Stimulated activated CD8-positive, alpha-beta memory T cell treated with anti-CD3 and anti-CD28 coated beads, Interleukin-7, amount 100 ng/mL, for 48 hours (primary cell): ENCODE results near the gene ETS1.

Experiments used
- DNase-seq, 2 donors: peaks; one replicate each; pipeline ENCODE4 v3.0.0-alpha.2; 2020; ENCODE audit warnings: low read depth in 1 of 2; ENCODE audit errors: extremely low read depth in 1 of 2

Gene ETS1

DNA sequence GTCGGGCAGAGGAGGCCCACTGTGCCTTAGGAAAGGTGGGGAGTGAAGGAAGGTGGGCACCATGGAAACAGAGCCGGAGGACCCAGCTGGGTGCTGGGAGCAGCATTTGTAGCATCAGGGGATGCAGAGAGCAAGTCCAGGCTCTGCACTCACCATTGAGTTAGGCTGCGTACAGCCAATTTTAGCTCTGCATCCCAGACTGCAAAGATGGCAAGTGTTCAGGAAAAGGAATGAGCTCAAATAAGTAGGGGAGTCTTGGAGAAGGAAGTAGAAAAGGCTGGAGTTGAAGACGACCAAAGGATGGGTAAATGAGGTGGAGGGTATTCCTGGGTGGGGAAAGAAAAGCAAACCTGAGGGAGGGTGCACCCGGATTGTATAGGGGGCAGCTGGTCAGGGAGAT lies 31.6 kb upstream of the ETS1 start:
- DNase-seq, result no peak

DNA sequence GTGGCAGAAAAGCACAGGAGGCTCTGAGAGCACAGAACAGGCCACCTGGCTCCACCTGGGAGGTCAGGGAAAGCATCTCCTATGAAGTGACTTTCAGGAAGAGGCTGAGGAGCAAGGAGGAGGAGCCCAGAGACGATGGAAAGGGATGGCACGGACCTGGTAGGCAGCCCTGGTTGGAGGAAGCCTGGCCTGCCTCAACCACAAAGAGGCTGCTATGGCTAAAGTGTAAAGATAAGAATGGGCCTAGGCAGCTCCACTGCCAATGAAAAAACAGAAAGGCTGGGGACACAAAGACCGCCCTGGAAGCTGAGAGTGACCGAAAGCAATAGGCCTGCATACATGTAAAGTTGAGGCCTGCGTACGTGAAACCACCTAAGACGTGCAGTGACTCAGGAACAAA lies 31.2 kb upstream of the ETS1 start:
- no peak for DNase-seq

DNA sequence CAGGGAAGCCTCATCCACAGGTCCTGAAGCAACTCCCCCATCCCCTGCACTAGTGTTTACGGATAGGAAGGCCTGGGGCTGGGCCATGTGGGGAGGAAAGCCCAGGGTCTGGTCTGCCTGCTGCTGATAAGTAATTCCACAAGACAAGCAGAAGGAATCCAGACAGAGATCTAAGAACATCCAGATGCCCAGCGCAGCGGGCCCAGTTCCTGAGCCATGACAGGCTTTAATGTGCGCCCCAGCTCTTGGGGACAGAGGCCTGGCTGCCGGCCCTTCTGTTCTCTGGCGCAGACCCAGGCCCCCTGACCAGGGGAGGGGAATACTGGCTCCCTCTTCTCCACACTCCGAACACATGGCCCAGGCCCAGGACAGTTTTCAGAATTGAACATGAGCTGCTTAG lies 28.8 kb upstream of the ETS1 start:
- DNase-seq, result no peak

DNA sequence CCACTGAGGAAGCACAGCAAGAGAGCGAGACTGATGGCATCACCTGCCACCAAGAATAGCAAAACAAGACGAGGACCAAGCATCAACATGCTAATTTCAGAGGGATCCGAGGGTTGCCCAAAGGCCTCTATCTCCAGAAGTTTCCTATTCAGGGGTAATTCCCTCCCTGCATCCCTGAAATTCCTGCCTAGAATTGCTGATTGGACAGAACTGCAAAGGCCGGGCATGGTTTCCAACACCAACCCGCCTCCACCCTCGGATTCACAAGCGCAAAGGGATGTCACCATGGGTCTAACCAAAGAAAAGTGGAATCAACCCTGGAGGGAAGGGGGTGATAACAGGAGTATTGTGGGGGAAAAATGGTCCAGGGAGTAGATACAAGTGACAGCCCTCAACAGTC lies 28.3 kb upstream of the ETS1 start:
- no peak for DNase-seq

DNA sequence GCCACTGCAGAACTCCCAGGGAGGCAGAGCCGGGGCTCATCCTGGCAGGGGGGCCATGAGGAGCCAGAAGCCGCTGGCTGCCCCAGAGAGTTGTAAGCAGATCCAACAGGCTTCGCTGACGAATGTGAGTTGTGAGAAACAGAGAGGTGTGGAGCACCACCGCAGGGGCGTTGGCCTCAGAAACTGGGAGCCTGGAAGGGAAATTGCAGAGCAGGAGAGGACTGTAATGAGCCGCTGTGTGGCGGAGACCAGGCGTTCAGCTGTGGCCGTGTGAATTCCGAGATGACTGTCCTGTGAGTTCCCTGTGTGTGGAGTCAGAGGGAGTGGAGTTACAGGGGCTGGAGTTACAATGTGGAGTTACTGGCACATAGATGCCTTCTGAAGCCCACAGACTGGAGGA lies 27.7 kb upstream of the ETS1 start:
- no peak for DNase-seq

DNA sequence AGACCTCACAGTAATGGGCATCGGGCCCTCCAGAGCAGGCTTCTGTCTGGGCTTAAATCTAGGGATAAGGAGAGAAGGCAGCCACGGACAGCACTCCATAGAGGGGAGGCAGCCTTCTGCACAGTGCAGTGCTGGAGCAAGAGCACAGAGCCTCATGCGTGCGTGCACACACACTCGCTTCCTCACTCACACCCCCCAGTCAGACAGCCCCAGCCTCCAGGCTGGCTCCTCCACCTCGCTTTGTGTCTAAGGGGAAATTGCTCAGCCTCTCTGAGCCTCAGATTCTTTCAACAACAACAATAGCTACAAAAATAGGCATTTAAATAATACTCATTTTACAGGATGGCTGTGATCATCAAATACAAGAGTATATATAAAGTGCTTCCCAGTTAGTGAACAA lies 26.7 kb upstream of the ETS1 start:
- DNase-seq, result no peak

DNA sequence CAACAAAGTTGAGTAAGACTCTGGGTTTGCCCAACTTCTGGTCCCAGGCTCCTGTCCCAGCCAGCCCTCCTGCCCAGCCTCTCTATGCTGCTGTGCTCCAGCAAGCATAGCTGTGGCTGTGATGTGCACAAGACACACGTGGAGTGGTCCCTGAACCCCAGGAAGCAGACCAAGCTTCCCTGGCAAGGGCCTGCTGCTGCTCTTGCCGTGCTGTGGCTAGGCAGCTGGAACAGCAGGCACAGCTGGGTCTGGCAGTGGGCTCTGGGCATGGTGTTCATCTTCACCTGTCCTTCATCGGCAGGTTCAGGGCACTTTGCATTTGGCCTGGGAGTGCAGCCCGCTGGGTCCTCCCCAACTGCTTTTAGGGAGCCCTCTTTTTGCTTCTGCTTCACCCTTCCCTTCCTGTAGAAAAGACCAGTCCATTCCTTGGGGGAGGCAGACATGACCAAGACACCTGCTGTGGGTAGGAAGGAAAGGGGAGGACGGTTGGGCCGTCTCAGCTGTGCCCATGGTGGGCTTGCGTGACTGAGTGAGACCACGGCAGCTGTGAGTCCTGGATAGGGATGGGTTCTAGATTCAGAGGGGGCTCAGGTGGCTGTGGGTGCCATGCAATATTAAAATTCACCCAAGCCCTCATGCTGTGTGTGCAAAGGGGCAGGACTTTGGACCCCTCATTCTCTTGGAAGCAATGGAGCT lies 26.1 kb upstream of the ETS1 start:
- no peak for DNase-seq

DNA sequence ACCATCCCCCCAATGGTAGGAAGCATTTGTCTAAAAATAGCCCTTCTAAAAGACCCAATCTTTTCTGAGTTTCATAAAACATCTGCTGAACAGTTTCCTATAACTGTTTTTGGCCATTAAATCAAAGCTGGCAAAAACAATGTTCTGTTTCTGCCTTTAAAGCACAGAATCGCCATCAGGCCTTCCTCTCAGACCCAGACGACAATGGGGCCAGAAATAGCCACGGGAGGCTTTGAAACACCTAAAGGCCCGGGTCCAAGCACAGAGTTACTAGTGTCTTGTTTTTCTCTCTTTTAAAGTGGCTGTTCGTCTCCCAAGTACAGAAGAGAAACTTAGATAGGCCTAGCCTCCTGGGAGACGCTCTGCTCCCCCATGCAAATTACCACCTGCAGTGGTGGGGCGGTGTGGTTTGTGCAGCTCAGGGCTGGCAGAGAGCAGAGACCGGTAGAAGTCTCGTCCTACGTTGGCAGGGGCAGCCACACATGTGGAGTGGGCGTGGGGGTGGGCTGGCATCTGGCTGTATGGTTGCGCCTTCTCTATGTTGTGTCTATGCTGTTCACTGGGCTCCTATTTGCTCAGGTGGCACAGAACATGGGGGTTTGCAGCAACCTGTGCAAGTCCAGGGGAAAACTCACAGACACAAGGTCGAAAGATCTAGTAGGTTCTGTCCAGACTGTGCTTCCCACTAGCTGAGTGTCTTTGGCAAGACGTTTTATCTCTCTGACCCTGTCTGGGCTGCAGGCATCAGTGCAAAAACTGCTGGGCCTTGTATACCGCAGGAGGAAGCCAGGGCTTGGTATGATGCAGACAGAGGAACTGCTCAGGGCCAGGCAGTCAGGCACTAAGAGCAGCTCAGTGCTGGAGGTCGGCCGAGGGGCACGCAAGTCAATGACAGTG lies 23.6 kb upstream of the ETS1 start:
- no peak for DNase-seq

DNA sequence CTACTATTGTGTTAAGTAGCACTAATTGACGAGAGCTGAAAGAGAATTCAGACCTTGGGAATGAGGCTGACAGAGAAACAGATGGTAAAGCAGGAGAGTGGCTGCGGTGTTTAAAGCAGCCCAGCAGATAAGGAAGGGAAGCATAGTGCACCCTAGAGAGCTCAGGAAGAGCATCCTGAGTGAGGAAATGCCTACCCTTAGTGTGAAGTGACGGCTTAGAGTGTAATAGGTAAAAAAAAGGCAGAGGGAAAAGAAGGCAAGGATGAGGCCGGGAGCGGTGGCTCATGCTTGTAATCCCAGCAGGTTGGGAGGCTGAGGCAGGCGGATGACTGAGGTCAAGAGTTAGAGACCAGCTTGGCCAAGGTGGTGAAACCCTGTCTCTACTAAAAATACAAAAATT lies 22.4 kb upstream of the ETS1 start:
- DNase-seq, result no peak

DNA sequence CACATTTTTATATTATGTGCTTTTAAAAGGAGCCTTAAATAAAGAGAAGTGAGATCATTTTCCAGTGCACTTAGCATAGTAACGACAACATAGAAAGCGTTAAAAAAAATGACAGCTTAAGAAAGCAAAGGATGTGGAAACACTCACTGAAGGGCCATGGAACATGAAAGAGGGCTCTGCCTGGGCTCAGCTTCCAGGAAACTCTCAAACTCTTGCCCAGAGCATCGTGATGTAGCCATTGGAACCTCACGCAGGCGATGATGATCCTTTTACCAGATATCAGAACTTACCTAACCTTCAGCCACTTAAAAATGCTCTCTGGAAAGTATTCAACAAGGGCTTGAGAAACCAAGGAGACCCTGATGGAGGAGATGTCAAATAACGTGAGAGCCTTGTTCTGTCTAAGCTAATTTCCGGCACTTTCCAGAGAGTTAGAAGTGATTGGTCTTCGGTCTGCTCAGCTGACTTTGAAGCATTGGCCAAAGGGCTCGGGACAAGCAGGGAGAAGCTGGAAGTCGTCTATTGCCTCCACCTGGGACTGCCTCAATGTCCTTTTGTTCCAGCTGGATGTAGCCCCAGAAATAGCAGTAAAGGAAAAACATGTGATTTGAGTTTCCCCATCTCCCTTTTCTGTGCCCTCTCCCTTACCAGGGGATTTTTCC lies 21.5 kb upstream of the ETS1 start:
- DNase-seq, result no peak

DNA sequence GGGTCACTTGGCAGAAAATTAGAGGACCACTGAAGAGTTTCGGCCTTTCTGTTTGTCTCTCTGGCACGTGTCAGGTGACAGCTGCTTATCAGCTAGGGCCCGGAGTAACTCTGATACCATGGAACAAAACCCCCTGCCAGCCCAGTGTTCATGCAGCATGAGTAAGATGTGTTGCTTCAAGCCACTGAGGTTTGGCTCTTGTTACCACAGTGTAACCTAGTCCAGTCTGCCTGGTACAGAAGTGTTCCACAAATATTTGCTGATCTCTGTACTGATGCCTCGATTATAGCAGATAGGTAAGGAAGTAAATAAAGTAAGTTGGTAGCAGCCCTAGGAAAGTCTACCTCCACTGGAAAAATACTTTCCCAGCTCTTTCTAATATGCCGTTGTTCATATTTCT lies 20.5 kb upstream of the ETS1 start:
- DNase-seq, result no peak

DNA sequence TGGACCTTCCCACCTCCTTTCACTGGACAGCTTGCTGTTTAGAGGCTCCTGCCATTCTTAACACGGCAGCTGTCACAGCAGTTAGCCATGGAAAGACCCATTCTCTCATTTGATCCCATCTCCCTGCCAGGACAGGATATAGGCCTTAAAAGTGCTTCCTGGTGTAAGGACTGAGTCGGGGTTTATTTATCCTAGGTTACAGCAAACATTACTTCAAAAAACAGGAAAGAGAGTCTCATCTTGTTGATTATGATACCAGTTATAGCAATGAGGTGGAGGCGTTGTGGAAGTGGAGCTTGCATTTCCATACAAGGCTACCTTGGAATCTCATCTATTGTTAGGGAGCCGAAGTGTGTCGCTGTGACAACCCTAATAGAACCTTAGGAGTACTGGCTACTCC lies 17.4 kb upstream of the ETS1 start:
- no peak for DNase-seq

DNA sequence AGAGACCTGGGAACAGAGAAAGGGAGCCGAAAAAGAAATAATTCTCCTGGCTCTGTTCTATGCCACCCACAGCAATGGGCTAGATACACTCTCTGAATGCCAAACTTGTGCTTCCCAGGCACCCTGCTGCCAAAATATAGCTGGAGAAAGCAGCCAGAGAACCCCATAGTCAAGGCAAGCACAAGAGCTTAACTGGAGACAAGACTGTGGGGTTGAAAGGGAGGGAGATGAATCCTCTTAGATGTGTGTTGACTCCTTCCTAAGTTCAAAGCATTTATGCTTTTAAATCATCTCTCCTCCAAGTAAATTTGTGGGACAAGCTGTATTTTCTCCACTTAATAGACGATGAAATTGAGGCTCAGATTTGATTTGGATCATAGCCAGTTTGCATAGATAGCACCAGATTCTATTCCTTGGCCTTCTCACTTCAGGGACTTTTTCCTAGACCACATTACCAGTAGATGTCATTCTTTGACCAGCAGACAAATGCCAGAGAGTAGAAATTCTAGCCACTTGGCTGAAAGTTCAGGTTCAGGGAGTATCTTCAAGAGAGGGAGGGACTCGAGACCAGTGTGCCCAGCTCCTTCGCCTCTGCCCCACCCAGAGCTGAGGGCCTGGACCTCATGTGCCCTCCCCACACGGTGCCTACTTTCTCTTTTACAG lies 16.5 kb upstream of the ETS1 start:
- no peak for DNase-seq

DNA sequence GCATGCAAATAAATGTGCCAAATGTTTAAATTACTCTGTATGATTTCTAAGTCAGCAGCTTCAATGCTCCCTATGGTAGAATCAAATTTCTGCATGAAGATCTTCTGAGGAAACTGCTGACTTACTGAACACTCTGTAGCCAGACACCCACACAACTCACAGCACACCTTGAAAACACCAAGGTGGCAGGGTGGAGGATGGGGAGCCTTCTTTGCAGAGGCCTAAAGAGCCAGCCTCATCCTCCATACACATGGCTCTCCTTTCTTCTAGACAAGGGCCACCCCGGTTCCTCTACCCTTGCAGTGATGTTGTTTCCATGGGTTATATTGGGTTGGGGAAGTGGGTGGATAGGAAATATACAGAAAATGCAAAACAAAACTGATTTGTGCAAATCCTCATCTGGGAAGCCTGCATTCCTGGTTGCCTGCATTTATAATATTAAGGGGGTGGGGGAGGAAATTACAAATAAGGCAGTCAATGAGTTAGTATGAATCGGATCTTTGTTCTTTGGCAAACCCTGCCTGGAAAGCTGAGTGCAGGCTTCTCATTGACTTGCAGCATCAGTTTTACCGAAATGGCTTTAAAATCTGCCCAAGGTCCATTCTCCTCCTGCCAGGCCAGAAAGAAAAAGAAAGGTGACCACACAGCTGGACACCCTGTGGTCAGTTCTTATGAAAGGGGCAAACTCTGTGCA lies 15.8 kb upstream of the ETS1 start:
- DNase-seq, result no peak

DNA sequence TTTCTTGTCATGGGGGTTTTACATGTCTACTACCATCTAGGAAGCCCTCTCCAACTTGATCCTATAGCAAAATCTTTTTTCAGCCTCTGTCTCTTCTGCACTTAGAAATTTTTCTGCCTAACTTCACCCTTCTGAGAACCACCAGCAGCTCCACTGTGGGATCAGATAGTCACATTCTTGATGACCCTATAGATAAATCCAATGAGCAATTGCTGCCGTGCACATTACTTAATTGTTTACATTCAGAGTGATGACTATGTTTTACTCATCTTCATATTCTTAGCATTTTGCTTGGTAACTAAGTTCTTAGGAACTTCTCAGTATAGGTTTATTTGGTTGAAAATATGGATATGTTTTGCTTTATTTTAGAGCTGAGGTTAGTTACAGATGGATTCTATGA lies 12.4 kb upstream of the ETS1 start:
- no peak for DNase-seq

DNA sequence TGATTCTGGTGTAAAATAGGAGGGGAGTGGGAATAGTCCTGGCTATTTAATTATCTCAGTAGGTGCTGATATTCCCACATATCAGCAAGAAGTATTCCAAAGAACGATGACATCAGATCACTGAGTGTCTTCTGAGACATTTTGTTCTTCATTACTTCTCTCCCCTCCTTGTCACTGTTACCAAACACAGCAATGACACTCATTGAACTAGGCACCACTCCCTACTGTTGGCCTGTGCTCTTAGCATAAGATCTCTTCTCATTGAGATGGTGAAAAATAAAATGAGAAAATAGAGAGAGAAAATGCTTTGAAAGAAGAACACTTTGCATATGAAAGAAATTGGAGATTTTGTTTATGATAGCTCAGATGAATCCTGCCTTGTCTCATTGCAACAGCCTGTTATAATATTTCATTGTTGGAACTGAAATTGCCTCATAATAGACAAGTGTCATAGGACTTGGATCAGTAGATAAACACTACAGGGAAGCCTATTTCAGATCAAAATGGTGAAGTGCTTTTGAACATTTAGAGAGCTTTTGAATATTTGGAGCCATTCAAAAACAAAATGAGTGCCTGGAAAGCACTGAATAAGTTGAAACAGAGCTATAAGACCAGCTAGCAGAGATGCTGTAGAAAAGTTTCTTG lies 11.3 kb upstream of the ETS1 start:
- DNase-seq, result no peak

DNA sequence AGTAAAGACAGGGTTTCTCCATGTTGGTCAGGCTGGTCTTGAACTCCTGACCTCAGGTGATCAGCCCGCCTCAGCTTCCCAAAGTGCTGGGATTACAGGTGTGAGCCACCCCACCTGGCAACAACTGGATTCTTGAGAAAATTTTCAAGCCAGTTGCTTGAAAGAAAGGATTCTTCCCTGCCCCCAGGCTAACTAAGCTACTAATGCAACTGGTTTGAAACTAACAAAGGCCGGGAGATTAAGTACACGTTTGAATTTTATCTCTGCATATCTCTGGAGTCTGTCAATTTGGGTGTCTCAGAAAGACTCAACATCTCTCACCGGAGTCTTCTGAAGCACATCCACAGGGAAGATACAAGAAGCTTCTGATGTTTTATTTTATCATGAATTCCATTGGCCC lies 10.7 kb upstream of the ETS1 start:
- DNase-seq, result no peak

DNA sequence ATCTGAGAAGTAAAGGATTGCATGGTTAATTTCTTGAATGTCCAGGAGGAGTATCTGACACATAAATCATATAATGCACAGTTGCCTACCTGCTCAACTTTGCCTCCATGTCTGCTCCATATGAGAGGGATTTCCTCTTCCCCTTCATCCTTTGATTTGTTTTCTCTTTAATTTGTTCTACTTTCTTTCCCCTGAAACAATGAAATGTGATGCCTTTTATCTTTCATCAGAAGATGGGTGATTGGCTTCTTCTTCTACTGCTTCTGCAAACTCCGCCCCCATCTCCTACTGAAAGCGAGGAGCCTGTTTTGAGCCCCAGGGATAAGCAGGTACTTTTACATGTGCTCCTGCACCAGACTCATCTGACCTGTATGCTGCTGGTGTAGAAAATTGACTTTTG lies 9.9 kb upstream of the ETS1 start:
- no peak for DNase-seq

DNA sequence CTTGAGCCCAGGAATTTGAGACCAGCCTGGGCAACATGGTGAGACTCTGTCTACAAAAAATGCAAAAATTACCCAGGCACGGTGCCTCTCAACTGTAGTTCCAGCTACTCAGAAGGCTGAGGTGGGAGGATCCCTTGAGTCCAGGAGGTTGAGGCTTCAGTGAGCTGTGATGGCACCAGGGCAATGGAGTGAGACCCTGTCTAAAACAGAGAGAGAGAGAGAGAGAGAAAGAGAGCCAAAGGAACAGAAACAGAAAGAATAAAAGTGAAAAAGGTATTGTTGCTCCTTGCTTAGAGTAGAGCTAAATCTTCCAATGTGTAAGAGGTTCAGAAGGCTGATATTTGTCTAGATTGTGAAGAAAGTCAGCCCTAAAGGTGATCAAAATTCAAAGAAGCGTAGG lies 8.9 kb upstream of the ETS1 start:
- no peak for DNase-seq

DNA sequence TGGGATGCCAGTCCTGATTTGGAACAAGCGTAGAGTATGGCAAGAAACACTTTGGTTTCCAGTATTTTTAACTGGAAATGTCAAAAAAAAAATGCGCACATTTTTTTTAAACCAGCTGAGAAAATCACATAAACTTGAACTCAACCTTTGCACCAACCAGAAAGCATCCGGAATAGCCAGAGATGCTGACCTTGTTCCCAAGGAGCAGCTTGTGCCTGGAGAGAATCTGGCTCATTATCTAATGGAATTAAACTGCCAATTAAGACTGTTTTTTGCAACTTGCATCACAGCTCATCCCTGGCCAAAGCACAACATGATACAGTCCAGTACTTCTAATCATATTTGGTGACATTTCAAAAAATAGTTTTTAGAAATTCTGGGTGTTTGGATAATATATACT lies 8.4 kb upstream of the ETS1 start:
- DNase-seq, result no peak
